Ovary (tissue), 3 donors: ENCODE results near the gene UAP1.

Experiments used
- EP300 ChIP-seq: sonication (generic); formaldehyde crosslinking; IDR thresholded peaks from one replicate; pipeline ENCODE4 v1.6.1; 2017; ENCODE audit warnings: antibody characterized with exemption
- POLR2A ChIP-seq: fragments of 450-650 bp; IDR thresholded peaks from one replicate; pipeline ENCODE4 v1.6.1; 2017; ENCODE audit warnings: antibody characterized with exemption, mild to moderate bottlenecking, moderate library complexity
- TF ChIP-seq, protein P1 (sequence below), 3 donors: fragments of 450-650 bp in 2 of 3; fragments of 200-600 bp in 1 of 3; IDR thresholded peaks; one replicate each; pipeline versions ENCODE4 v1.5.1 to v1.8.0; 2016 to 2022; ENCODE audit warnings: antibody characterized with exemption in 3 of 3, mild to moderate bottlenecking in 1 of 3
- donor health status: DM: no; HTN: no; CAD: no.

DNA sequence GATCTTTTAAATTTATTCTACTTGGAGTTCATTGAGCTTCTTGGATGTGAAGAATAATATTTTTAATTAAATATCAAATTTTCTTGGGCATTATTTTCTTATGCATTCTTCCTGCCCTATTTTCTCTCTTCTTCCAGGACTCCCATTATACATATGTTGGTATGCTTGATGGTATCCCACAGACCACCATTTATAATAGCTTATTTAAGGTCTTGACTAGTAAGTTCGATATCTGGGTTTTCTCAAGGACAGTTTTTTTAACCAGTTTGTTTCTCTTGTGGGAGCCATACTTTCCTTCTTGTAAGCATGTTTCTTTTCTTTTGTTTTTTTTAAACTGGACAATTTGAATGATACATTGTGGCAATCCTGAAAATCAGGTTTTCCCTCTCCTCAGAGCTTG, 55.3 kb downstream of the UAP1 start:
- TF ChIP-seq, protein P1, sequence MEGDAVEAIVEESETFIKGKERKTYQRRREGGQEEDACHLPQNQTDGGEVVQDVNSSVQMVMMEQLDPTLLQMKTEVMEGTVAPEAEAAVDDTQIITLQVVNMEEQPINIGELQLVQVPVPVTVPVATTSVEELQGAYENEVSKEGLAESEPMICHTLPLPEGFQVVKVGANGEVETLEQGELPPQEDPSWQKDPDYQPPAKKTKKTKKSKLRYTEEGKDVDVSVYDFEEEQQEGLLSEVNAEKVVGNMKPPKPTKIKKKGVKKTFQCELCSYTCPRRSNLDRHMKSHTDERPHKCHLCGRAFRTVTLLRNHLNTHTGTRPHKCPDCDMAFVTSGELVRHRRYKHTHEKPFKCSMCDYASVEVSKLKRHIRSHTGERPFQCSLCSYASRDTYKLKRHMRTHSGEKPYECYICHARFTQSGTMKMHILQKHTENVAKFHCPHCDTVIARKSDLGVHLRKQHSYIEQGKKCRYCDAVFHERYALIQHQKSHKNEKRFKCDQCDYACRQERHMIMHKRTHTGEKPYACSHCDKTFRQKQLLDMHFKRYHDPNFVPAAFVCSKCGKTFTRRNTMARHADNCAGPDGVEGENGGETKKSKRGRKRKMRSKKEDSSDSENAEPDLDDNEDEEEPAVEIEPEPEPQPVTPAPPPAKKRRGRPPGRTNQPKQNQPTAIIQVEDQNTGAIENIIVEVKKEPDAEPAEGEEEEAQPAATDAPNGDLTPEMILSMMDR (IDR thresholded peaks at IDR 0.05) = no peak
- TF ChIP-seq POLR2A (no peak), EP300 (no peak)
